Stimulated activated naive CD4-positive, alpha-beta T cell treated with Interleukin-2 at 50 U/mL for 16 hours (primary cell): ENCODE results near the gene CCDC112.
"Not testable (repeated sequence)": the region's sequence is repeated elsewhere in the genome, so short reads cannot be mapped to it uniquely, and the experiment has no call there.

ENCODE experiments used
- DNase-seq: peaks from one replicate; lab custom pipeline; 2025; lab: John Stamatoyannopoulos, UW

CCDC112 gene, protein sequence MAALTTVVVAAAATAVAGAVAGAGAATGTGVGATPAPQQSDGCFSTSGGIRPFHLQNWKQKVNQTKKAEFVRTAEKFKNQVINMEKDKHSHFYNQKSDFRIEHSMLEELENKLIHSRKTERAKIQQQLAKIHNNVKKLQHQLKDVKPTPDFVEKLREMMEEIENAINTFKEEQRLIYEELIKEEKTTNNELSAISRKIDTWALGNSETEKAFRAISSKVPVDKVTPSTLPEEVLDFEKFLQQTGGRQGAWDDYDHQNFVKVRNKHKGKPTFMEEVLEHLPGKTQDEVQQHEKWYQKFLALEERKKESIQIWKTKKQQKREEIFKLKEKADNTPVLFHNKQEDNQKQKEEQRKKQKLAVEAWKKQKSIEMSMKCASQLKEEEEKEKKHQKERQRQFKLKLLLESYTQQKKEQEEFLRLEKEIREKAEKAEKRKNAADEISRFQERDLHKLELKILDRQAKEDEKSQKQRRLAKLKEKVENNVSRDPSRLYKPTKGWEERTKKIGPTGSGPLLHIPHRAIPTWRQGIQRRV

DNA sequence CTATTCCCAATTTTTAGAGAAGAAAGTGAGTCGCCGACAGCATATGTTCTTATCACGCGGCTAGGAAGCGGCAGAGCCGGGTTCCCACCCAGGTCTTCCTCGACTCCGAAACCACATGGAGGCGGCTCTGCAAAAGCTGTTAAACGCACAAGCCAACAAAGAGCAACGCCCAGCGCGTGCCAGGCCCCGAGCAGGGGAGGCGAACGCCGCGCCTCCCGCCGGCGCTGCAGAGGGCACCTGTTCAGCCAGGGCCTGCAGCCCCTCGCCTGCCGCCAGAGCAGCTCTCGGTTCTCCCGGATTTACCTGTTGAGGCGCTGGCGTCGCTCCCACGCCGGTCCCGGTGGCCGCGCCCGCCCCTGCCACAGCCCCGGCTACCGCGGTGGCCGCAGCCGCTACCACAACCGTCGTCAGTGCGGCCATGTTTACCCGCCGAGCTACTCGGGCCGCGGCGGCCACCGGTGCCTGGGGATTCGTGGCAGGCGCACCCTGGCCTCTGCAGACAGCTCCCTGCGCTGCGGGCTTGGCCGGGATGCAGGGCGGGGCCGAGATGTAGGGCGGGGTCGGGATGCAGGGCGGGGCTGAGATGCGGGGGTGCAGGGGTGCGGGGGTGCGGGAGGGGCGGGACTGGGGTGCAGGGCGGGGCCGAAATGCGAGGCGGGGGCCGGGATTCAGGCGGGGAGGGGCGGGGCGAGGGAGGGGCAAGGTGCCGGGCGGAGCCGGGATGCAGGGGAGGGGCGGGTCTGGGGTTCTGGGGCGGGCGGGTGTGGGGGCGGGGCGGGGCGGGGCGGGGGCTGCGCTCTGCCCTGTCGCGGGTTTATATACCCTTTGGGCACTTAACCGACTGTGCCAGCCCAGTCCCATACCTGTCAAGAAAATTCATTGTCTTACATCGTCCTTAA, at the start of gene CCDC112:
Gene CCDC112 (minus strand): TSS at position 531 of the 899 bp plus-strand sequence. CDS start 111 bp downstream, at position 420.
- peak; percentile 76 for DNase-seq

DNA sequence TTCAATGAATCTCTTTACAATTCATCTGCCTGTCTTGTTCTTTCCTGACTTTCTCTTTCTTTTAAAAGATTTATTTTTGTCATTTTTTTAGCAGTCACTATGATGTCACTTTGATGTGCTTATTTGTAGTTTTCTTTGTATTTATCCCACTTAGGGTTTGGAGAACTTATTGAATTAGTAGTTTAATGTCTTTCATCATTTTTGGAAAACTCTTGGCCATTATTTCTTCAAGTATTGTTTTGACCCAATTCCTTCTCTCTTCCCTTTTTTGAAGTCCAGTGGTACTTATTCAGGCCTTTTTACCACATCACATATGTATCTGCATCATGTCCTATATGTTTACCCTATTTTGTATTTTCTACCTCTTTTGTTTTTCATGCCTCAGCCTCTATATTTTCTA, 48.9 kb upstream of the CCDC112 start:
- DNase-seq: no peak

DNA sequence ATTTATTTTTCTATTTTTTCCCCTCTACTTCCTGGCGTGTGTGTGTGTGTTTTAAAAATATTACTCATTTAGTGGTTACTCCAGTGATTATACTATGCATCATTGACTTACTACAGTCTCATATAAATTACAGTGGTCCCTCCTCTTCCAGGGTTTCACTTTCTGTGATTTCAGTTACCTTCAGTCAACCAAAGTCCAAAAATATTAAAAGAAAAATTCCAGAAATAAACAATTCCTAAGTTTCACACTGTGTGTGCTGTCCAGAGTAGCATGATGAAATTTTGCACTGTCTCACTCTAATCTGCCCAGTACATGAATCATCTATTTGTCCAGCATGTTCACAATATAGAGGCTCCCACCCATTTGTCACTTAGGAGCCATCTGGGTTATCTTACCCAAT, 47.4 kb upstream of the CCDC112 start:
- no peak for DNase-seq

DNA sequence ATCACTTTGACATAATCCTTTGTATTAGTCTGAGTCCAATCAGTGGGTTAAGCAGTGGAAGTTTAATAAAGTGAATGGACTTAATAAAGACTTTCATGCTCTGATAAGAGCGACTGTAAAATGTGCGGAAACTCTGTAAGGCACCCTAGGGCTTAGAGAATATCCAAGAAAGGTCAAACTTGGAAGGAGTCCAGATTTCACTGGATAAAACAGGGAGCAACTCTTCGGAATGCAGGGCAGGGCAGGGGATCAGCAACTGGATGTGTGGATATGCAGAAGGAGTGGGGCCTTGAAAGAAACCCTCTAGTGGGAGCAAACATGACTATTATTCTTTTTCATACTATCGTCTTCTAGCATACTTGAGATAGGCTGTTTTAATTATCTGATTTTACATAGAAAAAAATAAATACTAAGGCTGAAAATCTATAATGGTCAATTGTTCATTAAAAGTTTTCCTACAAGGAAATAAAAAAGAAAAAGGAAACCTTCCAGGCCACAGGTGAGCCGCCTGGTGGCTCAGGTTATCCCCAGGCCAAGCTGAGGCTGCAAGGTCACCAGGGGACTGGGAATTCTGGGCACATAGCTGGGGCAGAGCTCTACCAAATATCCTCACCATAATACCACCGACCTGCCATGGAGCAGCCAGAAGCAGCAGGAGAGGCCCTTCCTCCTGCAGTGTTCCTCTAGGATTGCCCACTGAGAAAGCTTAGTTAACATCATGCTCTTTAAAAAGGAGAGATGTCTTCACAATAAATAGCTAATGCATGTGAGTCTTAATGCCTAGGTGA, 46.3 kb upstream of the CCDC112 start:
- no peak for DNase-seq

DNA sequence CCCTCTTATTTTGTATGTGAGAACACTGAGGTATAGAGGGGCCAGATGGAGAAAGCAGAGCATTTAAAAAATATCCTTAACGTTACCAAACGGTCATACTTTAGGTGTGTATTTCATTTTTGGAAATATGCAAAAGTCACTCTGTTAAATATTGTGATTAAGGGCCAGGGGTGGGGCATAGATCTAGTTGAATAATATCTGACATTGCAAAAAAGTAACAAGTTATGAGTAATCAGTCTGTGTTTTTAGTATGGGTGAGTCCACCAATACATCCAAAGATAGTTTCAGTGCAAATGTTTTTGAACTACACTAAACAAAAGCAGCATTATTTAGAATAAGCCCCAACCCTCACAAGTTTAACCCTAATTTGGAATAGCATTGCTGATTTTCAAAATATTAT, 45.3 kb upstream of the CCDC112 start:
- DNase-seq: no peak

DNA sequence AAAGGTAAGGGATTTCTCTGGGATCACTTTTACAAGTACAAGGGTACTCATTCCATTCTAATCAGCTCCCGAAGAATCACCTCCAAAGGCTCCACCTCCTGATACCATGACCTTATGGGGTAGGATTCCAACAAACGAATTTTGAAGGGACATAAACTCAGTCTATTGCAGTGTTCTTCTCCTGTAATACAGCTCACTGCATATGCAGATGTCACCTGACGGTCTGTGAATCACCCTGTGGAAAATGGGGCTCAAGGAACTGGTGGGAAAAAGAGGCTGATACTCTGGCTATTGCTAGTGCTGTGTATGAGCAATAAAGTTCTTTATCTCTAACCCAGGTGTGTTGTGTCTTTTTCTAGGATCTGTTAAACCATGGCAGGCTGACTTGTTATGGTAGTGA, 42.4 kb upstream of the CCDC112 start:
- DNase-seq: no peak

DNA sequence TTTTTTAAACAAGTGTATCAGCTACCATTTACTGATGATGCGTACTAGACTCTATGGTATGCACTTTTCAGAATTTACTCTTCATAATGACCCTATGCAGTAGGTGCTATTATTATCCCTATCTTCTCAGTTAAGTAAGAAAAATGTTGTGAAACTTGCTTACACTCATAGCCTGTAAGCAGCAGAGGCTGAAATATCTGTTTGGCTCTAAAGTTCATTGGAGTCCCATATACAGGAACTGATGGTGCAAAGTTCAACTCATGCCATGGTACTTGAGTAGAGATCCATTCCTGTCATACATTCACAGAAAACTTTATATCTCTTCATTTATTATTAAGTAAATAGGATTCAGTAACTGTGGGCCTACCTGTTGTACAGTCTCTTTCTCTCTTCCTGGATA, 41.4 kb upstream of the CCDC112 start:
- DNase-seq: no peak

DNA sequence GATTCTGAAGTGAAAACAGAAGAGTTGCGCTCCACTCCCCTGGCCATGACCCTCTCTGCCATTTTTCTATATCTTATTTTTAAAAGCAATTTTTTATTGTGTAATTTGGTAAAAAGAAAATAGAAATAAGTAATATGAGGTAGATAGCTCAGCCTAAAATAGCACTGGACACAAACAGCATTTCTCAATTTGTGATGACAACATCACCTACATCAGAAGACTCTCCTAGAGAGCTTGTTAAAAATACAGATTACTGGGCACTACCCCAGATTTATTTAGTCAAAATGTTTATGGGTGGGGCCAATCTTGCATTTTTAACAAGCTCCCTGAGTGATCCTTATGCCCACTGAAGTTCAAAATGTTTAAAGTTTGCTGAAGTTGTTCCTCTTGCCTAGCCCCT, 40.5 kb upstream of the CCDC112 start:
- no peak for DNase-seq

DNA sequence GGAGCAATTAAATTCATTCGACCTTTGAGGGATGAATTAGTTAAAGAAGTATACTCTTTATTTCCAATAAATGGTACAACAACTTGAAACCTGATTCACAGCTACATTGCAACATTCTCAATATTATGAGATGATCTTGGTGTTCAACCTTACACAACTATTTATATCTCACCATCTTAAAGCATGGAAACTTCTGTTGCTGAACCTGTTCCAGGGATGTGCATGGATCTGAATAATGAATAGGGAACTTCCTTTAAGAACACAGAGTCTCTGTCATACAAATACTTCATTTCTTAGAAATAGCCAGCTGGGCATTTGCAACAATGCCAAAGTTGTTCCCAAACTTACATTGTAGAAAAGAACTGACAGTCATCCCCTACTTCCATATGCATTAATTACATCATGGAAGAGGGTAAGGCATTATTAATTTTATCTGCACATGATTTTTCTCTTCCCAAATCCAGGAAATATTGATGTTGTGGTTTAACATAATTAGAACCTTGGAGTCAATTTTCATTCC, 39.8 kb upstream of the CCDC112 start:
- no peak for DNase-seq

DNA sequence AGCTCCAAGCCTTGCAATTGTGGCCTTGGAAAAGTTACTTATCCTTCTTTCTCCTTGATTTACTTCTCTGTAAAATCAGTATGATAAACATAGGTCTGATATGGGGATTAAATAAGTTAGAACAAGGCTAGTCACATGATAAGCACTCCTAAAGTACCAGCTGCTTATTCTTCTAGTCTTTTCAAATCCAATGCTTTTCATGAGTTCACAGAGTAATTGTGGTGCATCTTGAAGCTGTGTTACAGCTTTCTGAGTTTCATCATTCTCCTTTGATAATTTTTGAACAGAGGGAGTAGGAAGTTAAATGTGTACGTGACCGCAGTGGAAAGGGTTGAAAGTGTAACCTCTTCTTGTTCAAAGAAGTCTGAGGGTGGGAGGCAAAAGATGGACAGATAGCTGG, 38.8 kb upstream of the CCDC112 start:
- no peak for DNase-seq

DNA sequence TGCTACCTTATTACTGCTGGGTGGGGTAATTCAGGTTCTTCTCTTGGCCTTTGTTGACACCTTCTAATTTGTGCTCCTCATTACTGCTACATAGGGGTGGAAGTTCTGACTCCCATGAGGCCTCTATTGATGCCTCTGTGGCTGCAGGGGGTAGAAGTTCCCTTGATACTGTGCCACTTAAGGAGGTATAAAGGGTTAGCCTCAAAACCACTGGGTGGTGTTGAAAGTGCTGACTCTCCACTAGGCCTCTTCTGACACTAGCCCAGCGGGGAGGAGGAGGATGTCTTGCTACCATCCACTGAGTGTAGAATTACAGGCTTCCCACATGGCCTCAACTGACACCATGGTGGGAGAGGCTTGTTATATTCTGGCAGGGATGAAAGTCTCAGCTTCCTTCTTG, 36.7 kb upstream of the CCDC112 start:
- no peak for DNase-seq

DNA sequence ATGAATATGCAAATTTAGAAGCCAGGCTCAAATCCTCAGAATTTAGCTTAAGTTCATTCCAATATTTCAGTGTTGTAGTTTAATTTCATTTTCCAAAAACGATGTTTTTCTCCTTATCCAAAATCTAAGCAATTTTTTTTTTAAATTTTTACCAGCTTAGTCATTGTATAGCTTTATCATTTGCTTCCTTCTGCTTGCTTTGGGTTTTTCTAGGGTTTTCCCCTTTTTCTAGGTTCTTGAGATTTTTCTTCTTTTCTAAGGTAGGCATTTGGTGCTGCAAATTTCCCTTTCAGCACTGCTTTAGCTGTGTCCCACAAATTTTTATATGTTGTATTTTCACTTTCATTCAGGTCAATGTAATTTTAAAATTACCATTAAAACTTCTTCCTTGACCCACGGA, 34.4 kb upstream of the CCDC112 start:
- no peak for DNase-seq

DNA sequence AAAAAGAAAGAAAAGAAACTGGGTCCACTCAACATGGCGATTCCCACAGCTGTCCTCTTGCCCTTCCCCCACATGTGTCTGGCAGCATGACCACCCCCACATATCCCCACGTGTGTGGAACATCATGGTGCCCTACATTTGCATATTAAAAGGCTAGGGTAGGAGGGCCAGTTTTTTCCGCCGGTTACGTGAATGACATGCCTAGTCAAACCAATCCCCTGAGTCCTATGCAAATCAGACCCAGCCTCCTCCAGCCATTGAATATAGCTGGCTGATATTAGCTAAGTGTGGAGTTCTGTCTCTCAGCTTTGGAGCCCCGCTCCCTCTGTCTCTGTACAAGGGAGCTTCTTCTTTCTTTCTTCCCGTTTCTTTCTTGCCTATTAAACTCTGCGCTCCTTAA, 33.0 kb upstream of the CCDC112 start:
- no peak for DNase-seq

DNA sequence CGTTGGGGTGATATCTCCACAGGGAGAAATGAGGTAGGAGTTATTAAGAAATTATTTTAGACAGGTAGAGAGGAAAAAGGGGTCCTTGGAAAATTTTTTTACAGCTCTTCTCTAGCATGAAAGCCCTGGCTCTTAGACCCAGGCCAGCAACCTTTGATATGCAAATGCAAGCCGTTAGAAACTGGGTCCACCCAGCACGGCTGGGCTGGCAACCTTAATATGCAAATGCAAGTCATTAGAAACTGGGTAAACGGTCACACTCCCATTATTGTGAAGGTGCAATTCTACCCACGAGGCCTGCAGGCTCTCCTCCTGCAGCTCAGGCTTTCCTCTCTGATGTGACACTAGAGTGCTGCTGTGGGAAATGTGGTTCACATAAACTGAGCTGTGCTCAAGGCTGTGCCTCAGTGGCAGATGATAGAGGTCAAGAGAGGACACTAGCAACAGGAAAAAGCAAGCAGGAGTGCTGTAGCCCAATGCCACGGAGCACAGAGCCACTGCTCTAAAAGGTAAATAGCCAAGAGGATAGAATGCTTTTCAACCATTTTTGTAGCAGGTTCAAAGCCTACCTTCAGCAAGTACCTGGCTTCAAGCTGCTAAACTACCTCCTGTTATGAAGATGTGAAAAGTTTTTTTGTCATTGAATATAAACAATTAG, 32.3 kb upstream of the CCDC112 start:
- not testable (repeated sequence) for DNase-seq

DNA sequence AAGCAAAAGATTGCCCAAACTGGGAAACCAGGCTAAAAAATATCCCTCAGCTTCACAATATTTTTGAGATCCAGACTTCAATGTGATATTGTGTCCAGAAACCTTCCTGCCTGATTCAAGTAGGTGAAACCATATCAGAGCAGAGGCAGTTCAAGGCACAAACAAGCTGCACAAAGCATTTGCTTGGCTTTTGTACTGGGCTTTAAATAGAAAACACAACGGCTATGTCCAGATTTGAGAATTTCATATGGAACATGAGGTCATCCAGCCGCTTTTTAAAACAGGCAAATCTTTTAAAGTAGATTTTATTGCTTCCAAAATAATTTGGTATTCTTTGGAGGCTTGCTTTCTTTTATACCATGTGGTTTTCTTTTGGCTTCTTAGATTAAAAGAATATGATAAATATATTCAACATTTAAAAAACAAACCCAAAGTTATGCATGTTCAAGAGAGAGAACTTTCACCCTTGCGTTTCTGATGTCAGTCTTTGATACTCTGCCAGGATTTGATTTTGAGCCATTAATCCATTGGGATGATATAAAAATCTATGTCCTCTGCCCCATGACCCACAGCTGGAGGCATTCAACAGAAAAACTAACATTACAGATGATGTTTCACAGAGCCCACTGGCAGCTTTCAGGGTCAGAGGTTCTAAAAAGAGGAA, 29.0 kb upstream of the CCDC112 start:
- no peak for DNase-seq

DNA sequence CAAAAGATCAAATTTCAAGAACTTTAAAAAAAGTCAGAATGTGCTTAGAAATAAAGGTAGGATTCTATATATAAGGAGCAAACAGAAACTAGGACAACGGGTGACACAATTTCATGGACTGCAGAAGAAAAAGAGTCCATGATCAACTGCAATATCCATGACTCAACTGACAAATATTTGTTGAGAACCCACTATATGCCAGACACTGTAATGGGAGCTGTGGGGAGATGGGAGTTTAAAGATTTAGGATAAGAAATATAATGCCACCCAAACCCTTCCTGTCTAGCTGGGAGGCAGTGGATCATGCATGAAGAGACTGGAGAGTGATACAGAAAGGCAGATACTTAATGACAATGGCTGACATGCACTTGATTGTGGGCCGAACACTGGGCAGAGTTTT, 27.6 kb upstream of the CCDC112 start:
- no peak for DNase-seq

DNA sequence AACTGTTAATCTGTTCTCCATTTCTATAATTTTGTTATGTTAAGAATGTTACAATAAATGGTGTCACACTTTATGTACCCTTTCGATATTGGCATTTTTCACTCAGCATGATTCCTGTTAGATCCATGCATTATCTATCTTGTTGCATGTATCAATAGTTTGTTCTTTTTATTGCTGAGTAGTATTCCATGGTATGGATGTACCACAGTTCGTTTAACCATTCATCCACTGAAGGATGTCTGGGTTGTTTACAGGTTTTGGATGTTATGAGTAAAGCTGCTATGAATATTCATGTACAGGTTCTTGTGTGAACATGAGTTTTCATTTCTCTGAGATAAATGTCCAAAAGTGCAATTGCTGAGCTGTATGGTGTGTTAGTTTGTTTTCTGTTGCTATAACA, 26.3 kb upstream of the CCDC112 start:
- no peak for DNase-seq

DNA sequence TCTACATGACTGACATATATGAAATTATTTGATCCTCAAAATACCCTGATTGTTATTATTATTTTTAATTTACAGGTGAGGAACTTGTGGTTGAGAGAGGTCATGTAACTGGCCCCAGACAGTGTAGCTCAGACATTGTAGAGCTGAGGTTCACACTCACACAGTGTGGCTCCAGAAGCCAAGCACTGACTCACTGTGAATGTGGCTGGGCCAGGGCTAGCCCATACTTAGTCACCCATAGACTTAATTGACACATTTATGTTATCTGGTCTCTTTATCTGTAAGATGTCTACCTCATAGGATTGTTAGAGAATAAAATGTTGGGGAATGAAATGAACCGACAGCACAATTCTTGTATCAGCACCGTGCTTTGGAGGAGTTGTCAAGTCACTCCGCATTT, 24.9 kb upstream of the CCDC112 start:
- no peak for DNase-seq

DNA sequence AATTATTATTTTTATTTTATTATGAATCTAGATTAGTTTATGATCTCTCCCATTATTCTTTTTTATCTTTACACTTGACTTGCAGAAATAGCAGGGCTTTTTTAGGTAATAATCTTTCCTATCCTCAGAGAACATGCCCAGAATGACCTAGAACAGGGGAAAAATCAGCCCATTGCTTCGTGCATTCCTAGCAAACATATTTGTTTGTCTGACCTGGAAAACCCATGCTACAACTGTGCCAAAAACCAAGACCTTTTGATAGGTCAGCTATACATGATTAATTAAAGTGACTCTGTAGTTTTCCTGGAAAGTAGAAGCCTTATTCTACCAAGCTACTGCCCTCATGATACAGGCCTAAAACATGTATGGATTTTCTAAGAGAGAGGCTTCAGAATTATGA, 24.1 kb upstream of the CCDC112 start:
- no peak for DNase-seq

DNA sequence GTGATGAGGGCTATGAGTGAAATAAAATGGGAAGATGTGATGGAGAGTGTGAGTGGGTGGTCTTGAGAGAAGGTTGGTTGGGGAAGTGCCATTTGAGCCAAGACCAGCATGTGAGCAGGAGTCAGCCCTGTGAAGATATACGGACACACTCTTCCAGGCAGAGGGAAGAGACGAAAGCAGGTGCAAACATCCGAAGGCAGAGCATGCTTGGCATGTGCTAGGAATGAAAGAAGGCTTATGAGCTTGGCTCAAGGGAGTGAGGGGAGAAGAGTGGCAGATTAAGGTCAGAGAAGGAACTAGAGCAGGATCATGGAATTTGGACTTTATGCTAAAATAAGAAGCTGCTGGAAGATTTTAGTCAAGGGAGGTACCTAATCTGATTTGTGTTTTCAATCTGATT, 23.6 kb upstream of the CCDC112 start:
- DNase-seq: no peak

DNA sequence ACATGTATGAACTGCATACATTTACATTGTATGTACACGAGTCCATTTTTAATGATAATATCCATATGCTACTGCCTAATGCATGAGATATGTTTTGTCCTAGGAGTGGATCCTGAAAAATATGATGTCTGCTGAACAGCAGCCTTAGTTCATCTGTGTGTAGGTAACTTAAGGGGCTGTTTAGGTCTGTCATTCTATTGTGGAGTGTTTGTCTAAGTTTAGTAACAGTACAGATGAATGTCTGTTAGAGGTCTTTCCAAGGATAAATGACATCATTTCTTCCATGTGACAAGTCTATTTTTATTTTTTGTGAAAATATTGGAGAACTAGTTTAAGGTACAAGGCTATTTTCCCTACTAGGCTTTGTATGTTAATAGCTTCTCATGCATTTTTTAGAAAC, 22.6 kb upstream of the CCDC112 start:
- no peak for DNase-seq
